Measurements from ENCODE around the gene JPT2. TPM values are rescaled to one million over a fixed set of nuclear protein-coding genes. Genes with fewer than 3 reads are reported as not detected.

Gene JPT2
- total RNA-seq, 2 donors from 2014 or later: 29.1 to 35.3 TPM

DNA sequence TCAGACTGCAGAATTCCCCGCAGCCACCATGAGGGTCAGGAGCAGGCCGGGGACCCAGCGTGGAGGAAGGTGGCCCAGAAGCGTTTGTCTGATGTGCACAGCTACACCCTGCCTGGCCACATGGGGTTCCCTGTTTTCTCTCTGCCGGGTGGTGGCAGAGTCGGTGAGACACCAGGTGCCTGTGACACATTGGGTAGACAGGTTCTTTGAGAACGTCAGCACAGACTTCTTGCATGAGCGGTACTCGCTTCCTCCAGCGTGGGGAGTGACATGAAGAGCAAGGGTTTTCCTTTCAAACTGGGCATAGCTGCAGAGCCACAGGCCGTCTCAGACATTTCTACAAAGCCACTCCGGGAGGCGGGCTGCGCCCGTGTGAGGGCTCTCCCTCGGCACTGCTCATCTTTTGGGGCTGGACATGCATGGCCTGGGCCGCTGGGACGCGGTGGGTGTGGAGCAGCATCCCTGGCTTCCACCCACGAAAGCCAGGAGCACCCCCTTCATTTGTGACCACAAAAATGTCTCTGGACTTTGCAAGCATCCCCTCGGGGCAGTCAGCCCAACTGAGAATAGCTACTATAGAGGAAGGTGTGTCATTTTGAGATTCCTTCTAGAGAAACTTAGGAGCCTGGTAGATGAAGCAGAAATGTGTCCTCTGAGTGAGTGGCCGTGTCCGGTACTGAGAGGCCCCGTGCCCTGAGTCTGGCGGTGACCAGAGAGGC is 67.3 kb downstream of the JPT2 start:
- DNase-seq (no peak), ATAC-seq (no peak)
- intact Hi-C loops (cut with DNase I): no loop called here

DNA sequence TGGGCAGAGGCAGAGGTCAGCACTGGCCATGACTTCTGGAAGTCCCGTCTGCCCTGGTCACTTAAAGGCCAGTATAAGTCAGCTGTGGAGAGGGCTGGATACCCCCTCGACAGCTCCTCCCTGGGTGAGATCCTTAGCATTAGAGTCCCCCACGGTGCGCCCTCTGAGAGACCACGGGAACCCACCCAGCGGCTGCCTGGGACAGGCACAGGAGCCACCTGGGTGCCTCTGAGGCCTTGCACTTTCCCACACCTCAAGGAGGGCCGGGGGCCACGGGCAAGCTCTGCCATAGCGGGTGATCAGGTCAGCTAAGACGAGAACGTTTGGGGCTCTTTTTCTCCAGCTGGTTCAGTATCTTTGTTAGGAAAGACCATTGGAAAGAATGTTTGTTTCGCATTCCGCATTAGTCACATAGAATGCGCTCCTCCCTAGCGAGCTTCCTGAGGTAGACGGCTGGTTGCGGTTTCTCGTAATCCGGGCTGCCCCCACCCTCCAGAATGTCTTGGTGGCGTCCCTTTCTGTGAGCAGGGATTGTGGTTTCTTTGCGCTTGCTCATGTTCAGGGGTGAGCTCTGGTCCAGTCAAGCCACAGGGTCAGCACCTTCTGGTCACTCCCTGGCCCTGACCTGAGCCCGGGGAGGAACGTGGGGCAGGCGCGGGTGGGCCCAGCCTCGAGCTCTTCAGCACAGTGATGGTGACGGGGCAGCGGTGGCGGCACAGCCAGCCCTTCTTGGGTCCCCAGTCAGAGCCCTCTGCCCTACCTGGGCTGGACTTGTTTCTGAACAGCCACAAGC is 68.0 kb downstream of the JPT2 start:
- intact Hi-C loops (cut with DNase I): no loop called here
- ATAC-seq (no peak), DNase-seq (no peak)

DNA sequence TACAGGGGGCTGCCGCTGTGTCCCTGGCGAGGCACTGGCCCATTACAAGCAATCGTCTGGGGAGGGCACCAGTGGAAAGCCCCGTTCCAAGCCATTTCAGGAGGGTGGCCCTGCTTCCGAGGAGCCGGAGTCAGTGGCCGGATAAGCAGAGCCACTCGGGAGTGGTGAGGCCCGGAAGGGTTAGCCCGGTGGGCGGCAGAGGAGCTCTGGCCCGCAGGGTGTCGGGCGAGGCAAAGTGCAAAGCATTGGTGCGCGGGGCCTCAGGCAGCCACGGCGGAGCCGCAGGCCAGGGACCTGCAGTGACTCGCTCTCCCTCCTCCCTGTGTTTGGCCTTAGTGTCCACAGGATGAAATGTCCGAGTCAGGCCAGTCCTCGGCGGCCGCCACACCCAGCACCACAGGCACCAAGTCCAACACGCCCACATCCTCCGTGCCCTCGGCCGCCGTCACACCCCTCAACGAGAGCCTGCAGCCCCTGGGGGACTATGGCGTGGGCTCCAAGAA is 68.7 kb downstream of the JPT2 start:
- no peak for ATAC-seq
- intact Hi-C loops (cut with DNase I): no loop called here
- DNase-seq: no peak

DNA sequence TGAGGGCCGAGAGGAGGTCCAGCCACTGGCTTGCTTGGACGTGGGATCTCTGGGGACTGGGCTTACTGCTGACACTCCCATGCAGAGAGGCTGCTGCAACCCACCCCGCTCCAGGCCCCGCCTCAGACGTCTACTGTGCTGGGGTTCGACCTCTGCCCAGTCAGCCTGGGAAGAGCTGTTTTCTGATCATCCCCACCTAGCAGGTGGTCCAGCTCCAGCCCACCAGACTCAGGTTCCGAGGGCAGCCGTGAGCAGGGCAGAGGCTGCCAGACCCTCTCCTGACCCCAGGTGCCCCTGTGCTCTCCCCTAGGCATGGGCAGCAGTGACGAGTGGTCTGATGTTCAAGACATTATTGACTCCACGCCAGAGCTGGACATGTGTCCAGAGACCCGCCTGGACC is 69.9 kb downstream of the JPT2 start:
- DNase-seq (no peak), ATAC-seq (no peak)
- intact Hi-C loops (cut with DNase I): no loop called here

DNA sequence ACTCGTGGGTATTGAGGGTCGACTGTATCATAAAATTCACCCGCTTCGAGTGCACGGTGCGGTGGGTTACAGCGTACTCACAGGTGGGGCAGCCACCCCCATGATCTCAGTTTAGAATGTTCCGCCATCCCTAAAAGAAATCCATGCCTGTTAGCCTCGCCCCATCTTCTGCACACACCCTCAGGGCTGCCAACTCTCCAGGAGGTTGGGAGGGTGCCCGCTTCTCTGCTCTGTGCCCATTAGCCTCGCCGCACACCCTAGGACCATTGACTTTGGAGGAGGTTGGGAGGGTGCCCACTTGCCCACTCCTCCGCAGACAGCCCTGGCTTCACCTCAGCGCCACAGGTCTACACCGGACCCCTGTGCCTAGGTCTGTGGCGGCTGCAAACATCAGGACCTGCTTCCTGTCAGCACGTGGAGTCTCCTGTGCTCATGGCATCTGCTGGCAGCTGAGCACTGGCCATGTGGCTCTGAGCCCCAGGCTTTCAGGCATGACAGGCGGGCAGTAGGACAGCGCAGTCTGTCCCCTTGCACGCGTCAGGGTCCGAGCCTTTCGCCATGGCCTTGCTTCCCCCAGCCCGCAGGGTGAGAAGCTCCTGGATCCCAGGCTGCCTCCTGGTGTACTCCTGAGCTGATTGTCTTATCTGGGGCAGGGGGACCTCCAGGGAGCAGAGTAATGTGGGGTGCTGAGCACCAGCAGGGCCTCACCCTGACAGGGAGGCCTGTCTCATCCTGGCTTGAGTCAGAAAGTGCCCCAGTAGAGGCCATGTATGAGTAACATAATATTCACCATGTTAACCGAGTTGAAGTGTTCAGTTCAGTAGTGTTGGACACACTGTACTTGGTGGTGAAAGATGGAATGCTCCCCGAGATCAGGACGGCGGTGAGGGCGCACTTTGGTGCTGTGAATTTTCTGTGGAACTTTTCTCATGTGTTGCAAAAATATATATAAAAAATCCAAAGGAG is 71.4 kb downstream of the JPT2 start:
- ATAC-seq (no peak), DNase-seq (no peak)
- intact Hi-C loops (cut with DNase I): no loop called here

Small RNA genes lying within 50 kb of the gene (microRNA-seq; reads per million reads assigned to microRNA genes)
- 0.54 to 0.81 reads per million in 2 donors for gene MIR3177

Other genes starting within 250 kb of the JPT2 start
- gene PERCC1, start 247.2 kb upstream of the JPT2 start, total RNA-seq: not detected
- gene CCDC154, start 233.7 kb upstream of the JPT2 start, total RNA-seq: 1 to 10 TPM in 1 of 2 donors, under 1 TPM in 1; 0.68 to 1.1 TPM
- gene CLCN7, start 203.3 kb upstream of the JPT2 start, total RNA-seq: 10 to 100 TPM; 43.0 to 49.7 TPM
- gene PTX4, start 189.3 kb upstream of the JPT2 start, total RNA-seq: under 1 TPM in 1 of 2 donors, not detected in 1; 0.21 TPM
- gene TELO2, start 184.9 kb upstream of the JPT2 start, total RNA-seq: 10 to 100 TPM; 17.9 to 22.2 TPM
- gene TMEM204, start 144.6 kb upstream of the JPT2 start, total RNA-seq: 10 to 100 TPM; 26.7 to 29.4 TPM
- 1 to 10 TPM; 6.9 to 8.6 TPM for gene IFT140, start 66.2 kb upstream of the JPT2 start, total RNA-seq
- 10 to 100 TPM; 10.2 to 12.1 TPM for gene CRAMP1, start 65.9 kb upstream of the JPT2 start, total RNA-seq
- 10 to 100 TPM; 60.9 to 70.4 TPM for gene MAPK8IP3, start 27.9 kb downstream of the JPT2 start, total RNA-seq
- gene NME3, start 93.3 kb downstream of the JPT2 start, total RNA-seq: 10 to 100 TPM; 35.7 to 43.4 TPM
- 10 to 100 TPM in 1 of 2 donors, 1 to 10 TPM in 1; 6.9 to 11.9 TPM for gene EME2, start 94.5 kb downstream of the JPT2 start, total RNA-seq
- gene MRPS34, start 94.9 kb downstream of the JPT2 start, total RNA-seq: 10 to 100 TPM; 57.0 to 69.2 TPM
- gene SPSB3, start 104.3 kb downstream of the JPT2 start, total RNA-seq: 10 to 100 TPM; 25.9 to 27.7 TPM
- gene NUBP2, start 104.7 kb downstream of the JPT2 start, total RNA-seq: 10 to 100 TPM; 32.5 to 33.6 TPM
- not detected for gene IGFALS, start 115.4 kb downstream of the JPT2 start, total RNA-seq
- gene HAGH, start 148.5 kb downstream of the JPT2 start, total RNA-seq: 100 to 1,000 TPM; 113 to 123 TPM
- 10 to 100 TPM; 21.1 to 21.2 TPM for gene FAHD1, start 148.9 kb downstream of the JPT2 start, total RNA-seq
- gene MEIOB, start 193.9 kb downstream of the JPT2 start, total RNA-seq: under 1 TPM; 0.18 to 0.21 TPM
- not detected for gene HS3ST6, start 240.1 kb downstream of the JPT2 start, total RNA-seq

Measured in left cardiac atrium (tissue), 4 donors.